Globus pallidus (tissue), 1 donor: ENCODE results near the gene CACNG3.

Source experiments
- DNase-seq: peaks from one replicate; pipeline ENCODE4 v3.0.0-alpha.2; 2015; ENCODE audit warnings: low spot score

CACNG3 gene

DNA sequence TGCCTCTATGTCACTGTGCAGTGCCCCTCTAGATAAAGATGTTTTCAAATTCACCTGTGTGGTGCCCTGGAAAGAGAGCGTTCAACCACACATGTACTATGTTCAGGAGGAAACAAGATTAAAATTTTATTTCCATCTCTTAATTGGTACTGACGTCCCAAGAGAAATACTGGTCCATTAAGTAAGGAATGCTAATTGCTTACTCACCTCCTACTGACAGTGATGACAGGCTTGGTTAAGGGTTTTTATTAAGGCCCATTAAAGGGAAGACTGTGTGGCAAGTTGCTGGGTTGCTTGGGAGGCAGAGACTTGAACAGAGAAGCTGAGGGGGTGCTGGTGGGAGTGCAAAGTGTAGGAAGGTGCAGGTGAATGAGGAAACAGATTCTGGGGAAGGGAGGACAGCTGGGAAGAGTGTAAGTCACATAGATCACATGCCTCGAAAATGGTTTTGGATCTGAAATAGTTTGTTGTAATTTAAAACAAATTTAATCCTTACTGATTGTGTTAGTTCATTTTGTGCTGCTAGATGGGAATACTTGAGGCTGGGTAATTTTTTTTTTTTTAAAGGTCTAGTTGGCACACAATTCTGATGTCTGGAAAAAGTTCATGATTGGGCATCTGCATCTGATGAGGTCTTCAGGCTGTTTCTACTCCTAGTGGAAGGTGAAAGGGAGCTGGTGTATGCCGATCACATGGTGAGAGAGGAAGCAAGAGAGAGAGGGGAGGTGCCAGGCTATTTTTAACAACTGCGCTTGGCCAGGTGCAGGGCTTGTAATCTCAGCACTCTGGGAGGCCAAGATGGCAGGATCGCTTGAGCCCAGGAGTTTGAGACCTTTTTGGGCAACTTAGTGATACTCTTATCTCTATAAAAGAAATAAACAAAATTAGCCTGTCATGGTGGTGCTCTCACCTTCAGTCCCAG lies 140.5 kb downstream of the CACNG3 start:
- no peak for DNase-seq

DNA sequence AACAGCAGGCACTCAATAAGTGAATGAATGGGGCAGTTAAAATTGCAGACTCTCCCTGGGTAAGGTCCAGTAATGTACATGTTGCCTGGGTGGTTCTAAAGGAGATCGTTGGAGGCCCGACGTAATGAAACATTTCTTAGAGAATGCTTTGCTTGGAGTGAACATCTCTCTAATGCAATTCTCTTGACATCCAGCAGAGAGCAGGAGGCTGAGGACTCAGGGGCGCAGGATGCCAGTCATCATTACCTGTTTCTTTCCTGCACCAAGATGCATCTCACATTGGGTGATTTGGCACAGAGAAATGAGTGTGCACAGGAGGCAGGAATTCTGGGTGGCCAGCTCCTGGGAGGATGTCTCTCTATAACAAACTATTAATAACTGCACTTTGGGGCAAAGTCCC lies 152.9 kb downstream of the CACNG3 start:
- DNase-seq: no peak
